HEK293 (cell line): Measurements from ENCODE around the gene KSR1.

ENCODE experiments used
- CTCF ChIA-PET: fragments of 350-600 bp; formaldehyde crosslinking; extraction: SDS; loops from one replicate; lab custom pipeline; 2021; ENCODE audit warnings: antibody characterized with exemption; lab: Yijun Ruan, JAX
- POLR2A ChIA-PET: fragments of 300-600 bp; formaldehyde crosslinking; extraction: SDS; loops from one replicate; lab custom pipeline; 2020; ENCODE audit warnings: antibody characterized with exemption, inconsistent platforms; lab: Yijun Ruan, JAX
- H3K27ac ChIP-seq: fragments of 200-500 bp; sonication (Bioruptor generic); 2 replicates; pipeline ENCODE4 v1.5.1; 2014; ENCODE audit warnings: low read depth, low read length, control low read depth, inconsistent platforms; ENCODE audit errors: extremely low read depth
- H3K36me3 ChIP-seq, 2 experiments: fragments of 200-500 bp in 1 of 2; sonication (Bioruptor generic) in 1 of 2; 1 replicate in 1 of 2; 2 replicates in 1 of 2; pipeline ENCODE4 v1.5.1; 2014 to 2017; ENCODE audit warnings: inconsistent platforms in 2 of 2, low read length in 2 of 2; ENCODE audit not compliant: control insufficient read depth in 2 of 2, insufficient read depth in 1 of 2
- H3K4me1 ChIP-seq: fragments of 200-500 bp; sonication (Bioruptor generic); 2 replicates; pipeline ENCODE4 v1.5.1; 2014; ENCODE audit warnings: mild to moderate bottlenecking, low read length, inconsistent platforms; ENCODE audit not compliant: control insufficient read depth, insufficient read depth
- H3K4me3 ChIP-seq: 2 replicates; pipeline ENCODE4 v1.5.1; 2011; ENCODE audit warnings: low read depth, mild to moderate bottlenecking, control low read depth, low read length, moderate library complexity
- H3K9me3 ChIP-seq: fragments of 200-500 bp; sonication (Bioruptor generic); 2 replicates; pipeline ENCODE4 v1.5.1; 2014; ENCODE audit warnings: low read depth, low read length, inconsistent platforms; ENCODE audit not compliant: control insufficient read depth, insufficient read depth
- SCRT1 ChIP-seq: fragments of 450-650 bp; formaldehyde crosslinking; IDR thresholded peaks from 2 replicates; pipeline ENCODE4 v1.5.1; 2016; ENCODE audit warnings: missing biosample characterization, missing genetic modification characterization, borderline replicate concordance
- ZBTB1 ChIP-seq: fragments of 450-650 bp; formaldehyde crosslinking; IDR thresholded peaks from 2 replicates; pipeline ENCODE4 v1.5.1; 2016; ENCODE audit warnings: missing biosample characterization, missing genetic modification characterization
- ZBTB17 ChIP-seq: fragments of 450-650 bp; formaldehyde crosslinking; IDR thresholded peaks from 2 replicates; pipeline ENCODE4 v1.5.1; 2016; ENCODE audit warnings: missing biosample characterization, missing genetic modification characterization
- ZEB2 ChIP-seq: fragments of 450-650 bp; formaldehyde crosslinking; IDR thresholded peaks from 2 replicates; pipeline ENCODE4 v1.5.1; 2016; ENCODE audit warnings: missing biosample characterization, missing genetic modification characterization
- ZNF10 ChIP-seq: fragments of 450-650 bp; formaldehyde crosslinking; IDR thresholded peaks from 2 replicates; pipeline ENCODE4 v1.5.1; 2017; ENCODE audit warnings: missing biosample characterization, missing genetic modification characterization
- ZNF121 ChIP-seq: fragments of 450-650 bp; formaldehyde crosslinking; IDR thresholded peaks from 2 replicates; pipeline ENCODE4 v1.5.1; 2016; ENCODE audit warnings: missing biosample characterization, missing genetic modification characterization
- ZNF16 ChIP-seq: fragments of 450-650 bp; formaldehyde crosslinking; IDR thresholded peaks from 2 replicates; pipeline ENCODE4 v1.5.1; 2016; ENCODE audit warnings: low read depth, missing biosample characterization, missing genetic modification characterization
- ZNF174 ChIP-seq: fragments of 450-650 bp; formaldehyde crosslinking; IDR thresholded peaks from 2 replicates; pipeline ENCODE4 v1.5.0; 2017; ENCODE audit warnings: missing biosample characterization, mild to moderate bottlenecking, missing genetic modification characterization
- ZNF2 ChIP-seq: fragments of 450-650 bp; formaldehyde crosslinking; IDR thresholded peaks from 2 replicates; pipeline ENCODE4 v1.5.1; 2016; ENCODE audit warnings: missing biosample characterization, missing genetic modification characterization
- ZNF530 ChIP-seq: fragments of 450-650 bp; formaldehyde crosslinking; IDR thresholded peaks from 2 replicates; pipeline ENCODE4 v1.5.1; 2016; ENCODE audit warnings: low read depth, missing biosample characterization, missing genetic modification characterization
- ZNF558 ChIP-seq: fragments of 450-650 bp; formaldehyde crosslinking; IDR thresholded peaks from 2 replicates; pipeline ENCODE4 v1.5.1; 2016; ENCODE audit warnings: missing biosample characterization, missing genetic modification characterization
- ZNF624 ChIP-seq: fragments of 450-650 bp; formaldehyde crosslinking; IDR thresholded peaks from 2 replicates; pipeline ENCODE4 v1.5.1; 2017; ENCODE audit warnings: missing biosample characterization, missing genetic modification characterization
- ZNF768 ChIP-seq: fragments of 450-650 bp; formaldehyde crosslinking; IDR thresholded peaks from 2 replicates; pipeline ENCODE4 v1.5.1; 2018; ENCODE audit warnings: missing biosample characterization, mild to moderate bottlenecking, missing genetic modification characterization
- TF ChIP-seq, protein P1 (sequence below): fragments of 450-650 bp; formaldehyde crosslinking; IDR thresholded peaks from 2 replicates; pipeline ENCODE4 v1.5.1; 2017; ENCODE audit warnings: missing biosample characterization, missing genetic modification characterization
- TF ChIP-seq, protein P2 (sequence below): fragments of 450-650 bp; formaldehyde crosslinking; conservative IDR thresholded peaks from 2 replicates; pipeline ENCODE4 v1.5.1; 2016; ENCODE audit warnings: low read depth, missing biosample characterization, missing genetic modification characterization
- TF ChIP-seq, protein P3 (sequence below): fragments of 450-650 bp; formaldehyde crosslinking; IDR thresholded peaks from 2 replicates; pipeline ENCODE4 v1.5.1; 2017; ENCODE audit warnings: missing biosample characterization, missing genetic modification characterization
- TF ChIP-seq, protein P4 (sequence below): fragments of 450-650 bp; formaldehyde crosslinking; IDR thresholded peaks from 2 replicates; pipeline ENCODE4; 2016; ENCODE audit warnings: missing biosample characterization, missing genetic modification characterization

Gene KSR1

DNA sequence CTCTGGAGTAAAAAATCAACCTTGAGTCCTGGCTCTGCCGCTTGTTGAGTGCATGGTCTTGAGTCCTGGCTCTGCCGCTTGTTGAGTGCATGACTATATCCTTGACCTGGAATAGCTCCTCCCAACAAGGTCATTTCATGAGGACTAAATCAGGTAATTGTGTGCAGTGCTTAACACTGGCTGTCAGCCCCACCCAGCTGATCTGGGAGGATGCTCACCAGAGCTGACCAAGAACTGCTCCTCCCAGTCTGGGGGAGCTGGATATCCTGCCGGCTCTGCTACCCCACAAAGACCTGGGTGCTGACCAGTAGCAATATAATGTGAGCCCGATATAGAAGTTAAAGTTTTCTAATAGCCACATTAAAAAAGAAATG is 154.0 kb downstream of the KSR1 start:
- H3K4me3 ChIP-seq: no peak overlapping the region
- TF ChIP-seq, protein P1, sequence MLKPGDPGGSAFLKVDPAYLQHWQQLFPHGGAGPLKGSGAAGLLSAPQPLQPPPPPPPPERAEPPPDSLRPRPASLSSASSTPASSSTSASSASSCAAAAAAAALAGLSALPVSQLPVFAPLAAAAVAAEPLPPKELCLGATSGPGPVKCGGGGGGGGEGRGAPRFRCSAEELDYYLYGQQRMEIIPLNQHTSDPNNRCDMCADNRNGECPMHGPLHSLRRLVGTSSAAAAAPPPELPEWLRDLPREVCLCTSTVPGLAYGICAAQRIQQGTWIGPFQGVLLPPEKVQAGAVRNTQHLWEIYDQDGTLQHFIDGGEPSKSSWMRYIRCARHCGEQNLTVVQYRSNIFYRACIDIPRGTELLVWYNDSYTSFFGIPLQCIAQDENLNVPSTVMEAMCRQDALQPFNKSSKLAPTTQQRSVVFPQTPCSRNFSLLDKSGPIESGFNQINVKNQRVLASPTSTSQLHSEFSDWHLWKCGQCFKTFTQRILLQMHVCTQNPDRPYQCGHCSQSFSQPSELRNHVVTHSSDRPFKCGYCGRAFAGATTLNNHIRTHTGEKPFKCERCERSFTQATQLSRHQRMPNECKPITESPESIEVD (tag by site-specific recombination): no peak
- no peak for TF ChIP-seq ZEB2 (tag by site-specific recombination)
- TF ChIP-seq ZNF768: no peak
- TF ChIP-seq SCRT1 (tag by site-specific recombination): no peak
- H3K9me3 ChIP-seq: no peaks in the 10 kb centered on the region
- H3K4me1 ChIP-seq: no peaks in the 10 kb centered on the region
- ChIA-PET CTCF (interaction anchor here (0.6 to 20.8 kb wide), 7 partner anchors 9 to 191 kb away, joined by 3 to 267 read pairs (median 4); no protein-coding TSS in a partner anchor), POLR2A (interaction anchor here (0.5 kb wide), 1 partner anchor 1995 kb away, joined by 3 read pairs; no protein-coding TSS in a partner anchor)
- H3K36me3 ChIP-seq: peaks cover 4 to 83% of the 10 kb centered on the region in 2 experiments; a peak in 2 of 3 replicates
- H3K27ac ChIP-seq: no peak overlapping the region

DNA sequence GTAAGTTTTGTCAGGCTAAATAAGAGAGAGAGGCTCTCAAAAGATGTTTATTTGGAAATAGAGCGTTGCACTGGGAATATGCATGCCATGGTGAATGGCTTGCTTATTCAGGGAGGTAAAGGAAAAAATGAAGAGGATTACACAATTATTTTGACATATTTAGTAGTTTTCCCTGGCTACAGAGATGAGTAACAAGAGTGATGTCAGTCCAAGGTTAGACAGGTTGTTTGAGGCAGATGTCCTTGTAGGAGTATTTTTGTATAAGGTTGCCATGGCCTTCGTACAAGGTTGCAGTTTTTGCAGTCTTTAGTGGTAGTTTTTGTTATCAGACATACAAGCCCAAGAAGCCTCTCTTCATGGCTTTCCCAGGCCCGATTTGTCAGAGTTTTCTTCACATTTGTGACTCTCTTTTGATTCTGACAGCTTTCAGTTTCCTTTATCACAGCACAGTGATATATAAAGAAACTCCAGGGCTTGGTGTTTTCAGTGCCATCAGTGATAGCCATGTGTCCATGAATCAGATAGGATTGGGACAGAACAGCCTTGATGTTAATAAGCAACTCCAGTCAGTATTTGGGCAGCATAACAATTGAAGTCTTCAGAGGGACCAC is 156.0 kb downstream of the KSR1 start:
- POLR2A ChIA-PET: interaction anchor here (1.1 kb wide), 1 partner anchor 9 kb away, joined by 3 read pairs; no protein-coding TSS in a partner anchor
- H3K9me3 ChIP-seq: no peaks in the 10 kb centered on the region

More for the DNA sequence above, 156.0 kb downstream of the KSR1 start:
- TF ChIP-seq ZNF174: no peak
- no peak for TF ChIP-seq ZNF558 (tag by site-specific recombination)
- TF ChIP-seq, protein P2, sequence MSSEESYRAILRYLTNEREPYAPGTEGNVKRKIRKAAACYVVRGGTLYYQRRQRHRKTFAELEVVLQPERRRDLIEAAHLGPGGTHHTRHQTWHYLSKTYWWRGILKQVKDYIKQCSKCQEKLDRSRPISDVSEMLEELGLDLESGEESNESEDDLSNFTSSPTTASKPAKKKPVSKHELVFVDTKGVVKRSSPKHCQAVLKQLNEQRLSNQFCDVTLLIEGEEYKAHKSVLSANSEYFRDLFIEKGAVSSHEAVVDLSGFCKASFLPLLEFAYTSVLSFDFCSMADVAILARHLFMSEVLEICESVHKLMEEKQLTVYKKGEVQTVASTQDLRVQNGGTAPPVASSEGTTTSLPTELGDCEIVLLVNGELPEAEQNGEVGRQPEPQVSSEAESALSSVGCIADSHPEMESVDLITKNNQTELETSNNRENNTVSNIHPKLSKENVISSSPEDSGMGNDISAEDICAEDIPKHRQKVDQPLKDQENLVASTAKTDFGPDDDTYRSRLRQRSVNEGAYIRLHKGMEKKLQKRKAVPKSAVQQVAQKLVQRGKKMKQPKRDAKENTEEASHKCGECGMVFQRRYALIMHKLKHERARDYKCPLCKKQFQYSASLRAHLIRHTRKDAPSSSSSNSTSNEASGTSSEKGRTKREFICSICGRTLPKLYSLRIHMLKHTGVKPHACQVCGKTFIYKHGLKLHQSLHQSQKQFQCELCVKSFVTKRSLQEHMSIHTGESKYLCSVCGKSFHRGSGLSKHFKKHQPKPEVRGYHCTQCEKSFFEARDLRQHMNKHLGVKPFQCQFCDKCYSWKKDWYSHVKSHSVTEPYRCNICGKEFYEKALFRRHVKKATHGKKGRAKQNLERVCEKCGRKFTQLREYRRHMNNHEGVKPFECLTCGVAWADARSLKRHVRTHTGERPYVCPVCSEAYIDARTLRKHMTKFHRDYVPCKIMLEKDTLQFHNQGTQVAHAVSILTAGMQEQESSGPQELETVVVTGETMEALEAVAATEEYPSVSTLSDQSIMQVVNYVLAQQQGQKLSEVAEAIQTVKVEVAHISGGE (tag by site-specific recombination): no peak
- TF ChIP-seq ZNF16: no peak
- no peak for TF ChIP-seq ZBTB1 (tag by site-specific recombination)
- no peak for TF ChIP-seq ZNF121 (tag by site-specific recombination)
- TF ChIP-seq, protein P3, sequence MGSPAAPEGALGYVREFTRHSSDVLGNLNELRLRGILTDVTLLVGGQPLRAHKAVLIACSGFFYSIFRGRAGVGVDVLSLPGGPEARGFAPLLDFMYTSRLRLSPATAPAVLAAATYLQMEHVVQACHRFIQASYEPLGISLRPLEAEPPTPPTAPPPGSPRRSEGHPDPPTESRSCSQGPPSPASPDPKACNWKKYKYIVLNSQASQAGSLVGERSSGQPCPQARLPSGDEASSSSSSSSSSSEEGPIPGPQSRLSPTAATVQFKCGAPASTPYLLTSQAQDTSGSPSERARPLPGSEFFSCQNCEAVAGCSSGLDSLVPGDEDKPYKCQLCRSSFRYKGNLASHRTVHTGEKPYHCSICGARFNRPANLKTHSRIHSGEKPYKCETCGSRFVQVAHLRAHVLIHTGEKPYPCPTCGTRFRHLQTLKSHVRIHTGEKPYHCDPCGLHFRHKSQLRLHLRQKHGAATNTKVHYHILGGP (tag by site-specific recombination): no peak
- no peak for TF ChIP-seq ZNF10 (tag by site-specific recombination)
- no peak for TF ChIP-seq ZNF624 (tag by site-specific recombination)
- TF ChIP-seq, protein P4, sequence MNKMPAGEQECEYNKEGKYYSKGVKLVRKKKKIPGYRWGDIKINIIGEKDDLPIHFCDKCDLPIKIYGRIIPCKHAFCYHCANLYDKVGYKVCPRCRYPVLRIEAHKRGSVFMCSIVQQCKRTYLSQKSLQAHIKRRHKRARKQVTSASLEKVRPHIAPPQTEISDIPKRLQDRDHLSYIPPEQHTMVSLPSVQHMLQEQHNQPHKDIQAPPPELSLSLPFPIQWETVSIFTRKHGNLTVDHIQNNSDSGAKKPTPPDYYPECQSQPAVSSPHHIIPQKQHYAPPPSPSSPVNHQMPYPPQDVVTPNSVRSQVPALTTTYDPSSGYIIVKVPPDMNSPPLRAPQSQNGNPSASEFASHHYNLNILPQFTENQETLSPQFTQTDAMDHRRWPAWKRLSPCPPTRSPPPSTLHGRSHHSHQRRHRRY (tag by site-specific recombination): no peak
- TF ChIP-seq ZNF2: no peak
- TF ChIP-seq ZBTB17 (tag by site-specific recombination): no peak
- no peak for TF ChIP-seq ZNF530 (tag by site-specific recombination)
- CTCF ChIA-PET: interaction anchor here (1.1 to 20.8 kb wide), 2 partner anchors 9 to 38 kb away, joined by 6 to 267 read pairs; no protein-coding TSS in a partner anchor
- Histone ChIP-seq H3K4me1 (no peaks in the 10 kb centered on the region), H3K27ac (no peak overlapping the region), H3K4me3 (no peak overlapping the region), H3K36me3 (peaks cover 4 to 85% of the 10 kb centered on the region in 2 experiments; a peak in 2 of 3 replicates)
